Bronchus fibroblast of lung (primary cell): ENCODE measurements around the gene MCEMP1. TPM values are rescaled to one million over a fixed set of nuclear protein-coding genes. Genes with fewer than 3 reads are reported as not detected.

ENCODE experiments used
- total RNA-seq: library from RNA; depleted of rRNA; stranded (reverse); fragments of >200 nt; gene quantifications from 2 replicates; pipeline ENCODE4 v1.2.3, GENCODE V29; 2015

The MCEMP1 gene
- not detected in 2 replicates for total RNA-seq

GRCh38 chr19:7676854-7677253 lies at the start of gene MCEMP1:
MCEMP1 (plus strand) TSS chr19:7677090; CDS start chr19:7677121, 31 bp downstream.

GRCh38 chr19:7629347-7630054 lies 47.4 kb upstream of the MCEMP1 start, which contains the start of the genes PET100 and XAB2:
PET100 (plus strand) TSS chr19:7629793; CDS start chr19:7629834, 41 bp downstream.
XAB2 (minus strand) TSS chr19:7629545; CDS start chr19:7629527, 18 bp downstream.

GRCh38 chr19:7633698-7634097 lies 43.2 kb upstream of the MCEMP1 start, which contains the start of gene PCP2:
PCP2 (minus strand) TSS chr19:7633719; CDS start chr19:7633457, 262 bp downstream.

GRCh38 chr19:7636691-7637373 lies 40.1 kb upstream of the MCEMP1 start, which contains the start of gene STXBP2:
STXBP2 (plus strand) TSS chr19:7637110; CDS start chr19:7637150, 40 bp downstream.

GRCh38 chr19:7668842-7669241 lies 8.0 kb upstream of the MCEMP1 start, which contains the start of gene RETN:
RETN (plus strand) TSS chr19:7669049; CDS start chr19:7669327, 278 bp downstream.

GRCh38 chr19:7680606-7681339 lies 3.9 kb downstream of the MCEMP1 start, which contains the start of gene TRAPPC5:
TRAPPC5 (plus strand) TSS chr19:7680833; CDS start chr19:7682254, 1,421 bp downstream.

GRCh38 chr19:7701654-7702457 lies 25.0 kb downstream of the MCEMP1 start, which contains the start of gene FCER2:
FCER2 (minus strand) TSS chr19:7702131; CDS start chr19:7699760, 2,371 bp downstream.

Other genes starting within 250 kb of the MCEMP1 start
- gene PEX11G, start 188.1 kb upstream of the MCEMP1 start, total RNA-seq: 3.4 and 4.4 TPM in 2 replicates
- gene ZNF358, start 161.0 kb upstream of the MCEMP1 start, total RNA-seq: 32.4 and 36.0 TPM in 2 replicates
- gene MCOLN1, start 154.5 kb upstream of the MCEMP1 start, total RNA-seq: 5.2 and 8.0 TPM in 2 replicates
- 86.8 and 95.0 TPM in 2 replicates for gene PNPLA6, start 141.4 kb upstream of the MCEMP1 start, total RNA-seq
- 0.17 TPM in 1 of 2 replicates, not detected in the other for gene CAMSAP3, start 81.2 kb upstream of the MCEMP1 start, total RNA-seq
- 31.1 and 39.8 TPM in 2 replicates for gene XAB2, start 47.5 kb upstream of the MCEMP1 start, total RNA-seq
- gene PET100, start 47.3 kb upstream of the MCEMP1 start, total RNA-seq: 13.6 and 15.9 TPM in 2 replicates
- gene PCP2, start 43.4 kb upstream of the MCEMP1 start, total RNA-seq: not detected in 2 replicates
- 10.1 and 16.5 TPM in 2 replicates for gene STXBP2, start 40.0 kb upstream of the MCEMP1 start, total RNA-seq
- not detected in 2 replicates for gene RETN, start 8.0 kb upstream of the MCEMP1 start, total RNA-seq
- 75.8 and 93.9 TPM in 2 replicates for gene TRAPPC5, start 3.7 kb downstream of the MCEMP1 start, total RNA-seq
- gene FCER2, start 25.0 kb downstream of the MCEMP1 start, total RNA-seq: not detected in 2 replicates
- gene CLEC4G, start 55.0 kb downstream of the MCEMP1 start, total RNA-seq: not detected in 2 replicates
- not detected in 2 replicates for gene CD209, start 70.4 kb downstream of the MCEMP1 start, total RNA-seq
- gene CLEC4M, start 86.2 kb downstream of the MCEMP1 start, total RNA-seq: not detected in 2 replicates
- gene EVI5L, start 153.1 kb downstream of the MCEMP1 start, total RNA-seq: 11.4 and 11.8 TPM in 2 replicates
- gene PRR36, start 197.3 kb downstream of the MCEMP1 start, total RNA-seq: not detected in 2 replicates
- gene LRRC8E, start 211.4 kb downstream of the MCEMP1 start, total RNA-seq: 3.7 and 5.9 TPM in 2 replicates
- gene MAP2K7, start 226.8 kb downstream of the MCEMP1 start, total RNA-seq: 8.6 and 10.8 TPM in 2 replicates
- 1.0 and 6.9 TPM in 2 replicates for gene TGFBR3L, start 237.7 kb downstream of the MCEMP1 start, total RNA-seq
- 32.8 and 34.6 TPM in 2 replicates for gene SNAPC2, start 243.2 kb downstream of the MCEMP1 start, total RNA-seq
- 3.4 and 4.4 TPM in 2 replicates for gene CTXN1, start 249.0 kb downstream of the MCEMP1 start, total RNA-seq